Measurements from ENCODE around the gene PARP9. TPM values are rescaled to one million over a fixed set of nuclear protein-coding genes. Genes with fewer than 3 reads are reported as not detected.

PARP9 gene
- 10 to 100 TPM; 30.4 to 41.9 TPM for total RNA-seq
- 10 to 100 TPM; 13.5 to 20.5 TPM for polyA plus RNA-seq
- long read RNA-seq, donor 1, full-length matches to known transcripts = 6 of 132 reads
- long read RNA-seq, donor 1, partial matches to known transcripts = 87 of 132 reads
- long read RNA-seq, donor 1, other reads (novel, unspliced or antisense) = 39 of 132 reads
- long read RNA-seq, donor 2, partial matches to known transcripts = 4 of 24 reads
- long read RNA-seq, donor 2, other reads (novel, unspliced or antisense) = 20 of 24 reads

- WGBS, 2 donors = 0% methylated on average over 54 to 56 of the region's 56 CpGs
- DNase-seq = peak; percentile 92 to 93
- H3K4me3 ChIP-seq (ENCODE audit: low read length in 2 of 2) = peak within 1 kb of the TSS; percentile 65 to 77
- ATAC-seq (ENCODE audit: low FRiP score) = peak; percentile 97
- peak within 1 kb of the TSS; percentile 5 to 59 for H3K27ac ChIP-seq (ENCODE audit: low read depth in 1 of 2, low read length in 2 of 2)
- no peaks in the 10 kb centered on the region for H3K27me3 ChIP-seq (ENCODE audit: control insufficient read depth in 1 of 2, insufficient read depth in 2 of 2, low read length in 1 of 2)
- intact Hi-C loops (cut with DNase I) = loop anchor here in 1 of 2 donors (5.0 kb wide), 1 partner anchor 118 kb away; the partner anchor contains the start of gene PARP14
- H3K4me1 ChIP-seq (ENCODE audit: control insufficient read depth in 1 of 2, insufficient read depth in 2 of 2, low read length in 2 of 2) = no peaks in the 10 kb centered on the region
- H3K36me3 ChIP-seq (ENCODE audit: control insufficient read depth in 1 of 2, insufficient read depth in 2 of 2, low read length in 1 of 2) = peaks cover 0 to 2% of the 10 kb centered on the region in 2 donors
- H3K9me3 ChIP-seq (ENCODE audit: control insufficient read depth, low read length) = no peaks in the 10 kb centered on the region
Measured at GRCh38 chr3:122564155-122564912, at the start of gene PARP9, which contains the start of gene DTX3L. Gene PARP9 (minus strand): TSS chr3:122564300. CDS start chr3:122559620, 4,680 bp downstream. Gene DTX3L (plus strand): TSS chr3:122564338. CDS start chr3:122564427, 89 bp downstream.

GRCh38 chr3:122612696-122613095 lies 48.6 kb upstream of the PARP9 start:
- no peak for DNase-seq
- Histone ChIP-seq H3K9me3 (ENCODE audit: control insufficient read depth, low read length) (no peaks in the 10 kb centered on the region), H3K4me3 (ENCODE audit: low read length in 2 of 2) (no peak overlapping the region), H3K27me3 (ENCODE audit: control insufficient read depth in 1 of 2, insufficient read depth in 2 of 2, low read length in 1 of 2) (no peaks in the 10 kb centered on the region), H3K36me3 (ENCODE audit: control insufficient read depth in 1 of 2, insufficient read depth in 2 of 2, low read length in 1 of 2) (no peaks in the 10 kb centered on the region), H3K4me1 (ENCODE audit: control insufficient read depth in 1 of 2, insufficient read depth in 2 of 2, low read length in 2 of 2) (no peaks in the 10 kb centered on the region), H3K27ac (ENCODE audit: low read depth in 1 of 2, low read length in 2 of 2) (no peak overlapping the region)
- no peak for ATAC-seq (ENCODE audit: low FRiP score)
- intact Hi-C loops (cut with DNase I) = no loop called here
- 68 to 77% methylated on average over 5 of the region's 5 CpGs for WGBS, 2 donors

GRCh38 chr3:122609798-122610559 lies 45.9 kb upstream of the PARP9 start:
- no peak overlapping the region for H3K27ac ChIP-seq (ENCODE audit: low read depth in 1 of 2, low read length in 2 of 2)

GRCh38 chr3:122608916-122609315 lies 44.8 kb upstream of the PARP9 start:
- Histone ChIP-seq H3K27me3 (ENCODE audit: control insufficient read depth in 1 of 2, insufficient read depth in 2 of 2, low read length in 1 of 2) (peaks cover 0 to 1% of the 10 kb centered on the region in 2 donors), H3K9me3 (ENCODE audit: control insufficient read depth, low read length) (no peaks in the 10 kb centered on the region), H3K4me1 (ENCODE audit: control insufficient read depth in 1 of 2, insufficient read depth in 2 of 2, low read length in 2 of 2) (no peaks in the 10 kb centered on the region), H3K4me3 (ENCODE audit: low read length in 2 of 2) (no peak overlapping the region), H3K27ac (ENCODE audit: low read depth in 1 of 2, low read length in 2 of 2) (no peak overlapping the region), H3K36me3 (ENCODE audit: control insufficient read depth in 1 of 2, insufficient read depth in 2 of 2, low read length in 1 of 2) (no peaks in the 10 kb centered on the region)
- WGBS, 2 donors = 91 to 96% methylated on average over 1 of the region's 1 CpG
- DNase-seq (no peak), ATAC-seq (ENCODE audit: low FRiP score) (no peak)
- intact Hi-C loops (cut with DNase I) = no loop called here

More at GRCh38 chr3:122609798-122610559, 45.9 kb upstream of the PARP9 start:
- H3K9me3 ChIP-seq (ENCODE audit: control insufficient read depth, low read length) = no peaks in the 10 kb centered on the region
- intact Hi-C loops (cut with DNase I) = no loop called here
- H3K27me3 ChIP-seq (ENCODE audit: control insufficient read depth in 1 of 2, insufficient read depth in 2 of 2, low read length in 1 of 2) = peaks cover 0 to 1% of the 10 kb centered on the region in 2 donors
- WGBS, 2 donors = 68% methylated on average over 7 of the region's 7 CpGs
- no peak for DNase-seq
- H3K4me3 ChIP-seq (ENCODE audit: low read length in 2 of 2) = no peak overlapping the region
- H3K4me1 ChIP-seq (ENCODE audit: control insufficient read depth in 1 of 2, insufficient read depth in 2 of 2, low read length in 2 of 2) = no peaks in the 10 kb centered on the region
- no peaks in the 10 kb centered on the region for H3K36me3 ChIP-seq (ENCODE audit: control insufficient read depth in 1 of 2, insufficient read depth in 2 of 2, low read length in 1 of 2)
- ATAC-seq (ENCODE audit: low FRiP score) = no peak

- Histone ChIP-seq H3K4me1 (ENCODE audit: control insufficient read depth in 1 of 2, insufficient read depth in 2 of 2, low read length in 2 of 2) (no peaks in the 10 kb centered on the region), H3K27me3 (ENCODE audit: control insufficient read depth in 1 of 2, insufficient read depth in 2 of 2, low read length in 1 of 2) (peaks cover 0 to 1% of the 10 kb centered on the region in 2 donors), H3K4me3 (ENCODE audit: low read length in 2 of 2) (no peak overlapping the region), H3K36me3 (ENCODE audit: control insufficient read depth in 1 of 2, insufficient read depth in 2 of 2, low read length in 1 of 2) (no peaks in the 10 kb centered on the region), H3K9me3 (ENCODE audit: control insufficient read depth, low read length) (peaks cover 1% of the 10 kb centered on the region), H3K27ac (ENCODE audit: low read depth in 1 of 2, low read length in 2 of 2) (no peak overlapping the region)
- WGBS, 2 donors = 56 to 77% methylated on average over 4 of the region's 4 CpGs
- intact Hi-C loops (cut with DNase I) = no loop called here
- no peak for ATAC-seq (ENCODE audit: low FRiP score)
- no peak for DNase-seq
Measured at GRCh38 chr3:122606330-122606729, 42.2 kb upstream of the PARP9 start.

GRCh38 chr3:122603056-122603455 lies 39.0 kb upstream of the PARP9 start:
- Histone ChIP-seq H3K9me3 (ENCODE audit: control insufficient read depth, low read length) (peaks cover 4% of the 10 kb centered on the region), H3K27me3 (ENCODE audit: control insufficient read depth in 1 of 2, insufficient read depth in 2 of 2, low read length in 1 of 2) (peaks cover 0 to 1% of the 10 kb centered on the region in 2 donors), H3K36me3 (ENCODE audit: control insufficient read depth in 1 of 2, insufficient read depth in 2 of 2, low read length in 1 of 2) (no peaks in the 10 kb centered on the region), H3K4me3 (ENCODE audit: low read length in 2 of 2) (no peak overlapping the region), H3K4me1 (ENCODE audit: control insufficient read depth in 1 of 2, insufficient read depth in 2 of 2, low read length in 2 of 2) (no peaks in the 10 kb centered on the region), H3K27ac (ENCODE audit: low read depth in 1 of 2, low read length in 2 of 2) (no peak overlapping the region)
- intact Hi-C loops (cut with DNase I) = no loop called here
- 82 to 85% methylated on average over 2 of the region's 2 CpGs for WGBS, 2 donors
- DNase-seq = no peak
- ATAC-seq (ENCODE audit: low FRiP score) = no peak

GRCh38 chr3:122602011-122602710 lies 38.1 kb upstream of the PARP9 start:
- intact Hi-C loops (cut with DNase I) = no loop called here
- Histone ChIP-seq H3K27me3 (ENCODE audit: control insufficient read depth in 1 of 2, insufficient read depth in 2 of 2, low read length in 1 of 2) (peaks cover 0 to 1% of the 10 kb centered on the region in 2 donors), H3K9me3 (ENCODE audit: control insufficient read depth, low read length) (peaks cover 4% of the 10 kb centered on the region), H3K36me3 (ENCODE audit: control insufficient read depth in 1 of 2, insufficient read depth in 2 of 2, low read length in 1 of 2) (no peaks in the 10 kb centered on the region), H3K4me1 (ENCODE audit: control insufficient read depth in 1 of 2, insufficient read depth in 2 of 2, low read length in 2 of 2) (no peaks in the 10 kb centered on the region), H3K27ac (ENCODE audit: low read depth in 1 of 2, low read length in 2 of 2) (no peak overlapping the region), H3K4me3 (ENCODE audit: low read length in 2 of 2) (no peak overlapping the region)
- WGBS, 2 donors = 56% methylated on average over 5 of the region's 5 CpGs
- ATAC-seq (ENCODE audit: low FRiP score) = no peak
- no peak for DNase-seq

GRCh38 chr3:122598556-122598955 lies 34.5 kb upstream of the PARP9 start:
- WGBS, 2 donors = 67 to 86% methylated on average over 4 of the region's 4 CpGs
- DNase-seq (no peak), ATAC-seq (ENCODE audit: low FRiP score) (no peak)

More at GRCh38 chr3:122598556-122598955, 34.5 kb upstream of the PARP9 start:
- Histone ChIP-seq H3K9me3 (ENCODE audit: control insufficient read depth, low read length) (peaks cover 4% of the 10 kb centered on the region), H3K4me3 (ENCODE audit: low read length in 2 of 2) (no peak overlapping the region), H3K27me3 (ENCODE audit: control insufficient read depth in 1 of 2, insufficient read depth in 2 of 2, low read length in 1 of 2) (no peaks in the 10 kb centered on the region), H3K27ac (ENCODE audit: low read depth in 1 of 2, low read length in 2 of 2) (no peak overlapping the region), H3K4me1 (ENCODE audit: control insufficient read depth in 1 of 2, insufficient read depth in 2 of 2, low read length in 2 of 2) (no peaks in the 10 kb centered on the region), H3K36me3 (ENCODE audit: control insufficient read depth in 1 of 2, insufficient read depth in 2 of 2, low read length in 1 of 2) (no peaks in the 10 kb centered on the region)
- intact Hi-C loops (cut with DNase I) = loop anchor here in 1 of 2 donors (2.0 kb wide), 1 partner anchor 46 kb away; no protein-coding TSS in a partner anchor
